Loucy (cell line): ENCODE measurements around the gene NAA25.

Source experiments
- CTCF ChIP-seq: fragments of 200-600 bp; sonication (generic); conservative IDR thresholded peaks from 2 replicates; pipeline ENCODE4 v1.5.1; 2014; ENCODE audit warnings: mild to moderate bottlenecking, antibody characterized with exemption, low read length
- EZH2phosphoT487 ChIP-seq: fragments of 200-600 bp; IDR thresholded peaks from 2 replicates; pipeline ENCODE4 v1.6.1; 2018; ENCODE audit warnings: antibody characterized with exemption, mild to moderate bottlenecking, moderate library complexity, borderline replicate concordance

DNA sequence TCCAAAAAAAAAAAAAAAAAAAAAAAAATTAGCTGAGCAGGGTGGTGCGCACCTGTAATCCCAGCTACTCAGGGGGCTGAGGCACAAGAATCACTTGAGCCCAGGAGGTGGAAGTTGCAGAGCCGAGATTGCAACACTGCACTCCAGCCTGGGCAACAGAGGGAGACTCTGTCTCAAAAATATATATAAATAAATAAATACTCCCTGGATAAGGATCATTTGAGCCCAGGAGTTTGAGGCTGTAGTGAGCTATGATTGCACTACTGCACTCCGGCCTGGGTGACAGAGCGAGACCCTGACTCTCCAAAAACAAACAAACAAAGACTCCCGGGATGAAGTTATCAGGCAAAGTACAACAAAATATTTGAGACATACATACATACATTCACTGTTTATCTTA is 3.3 kb upstream of the NAA25 start:
- TF ChIP-seq CTCF (no peak), EZH2phosphoT487 (no peak)
